Measurements from ENCODE around the gene DRD1.

DRD1 gene

DNA sequence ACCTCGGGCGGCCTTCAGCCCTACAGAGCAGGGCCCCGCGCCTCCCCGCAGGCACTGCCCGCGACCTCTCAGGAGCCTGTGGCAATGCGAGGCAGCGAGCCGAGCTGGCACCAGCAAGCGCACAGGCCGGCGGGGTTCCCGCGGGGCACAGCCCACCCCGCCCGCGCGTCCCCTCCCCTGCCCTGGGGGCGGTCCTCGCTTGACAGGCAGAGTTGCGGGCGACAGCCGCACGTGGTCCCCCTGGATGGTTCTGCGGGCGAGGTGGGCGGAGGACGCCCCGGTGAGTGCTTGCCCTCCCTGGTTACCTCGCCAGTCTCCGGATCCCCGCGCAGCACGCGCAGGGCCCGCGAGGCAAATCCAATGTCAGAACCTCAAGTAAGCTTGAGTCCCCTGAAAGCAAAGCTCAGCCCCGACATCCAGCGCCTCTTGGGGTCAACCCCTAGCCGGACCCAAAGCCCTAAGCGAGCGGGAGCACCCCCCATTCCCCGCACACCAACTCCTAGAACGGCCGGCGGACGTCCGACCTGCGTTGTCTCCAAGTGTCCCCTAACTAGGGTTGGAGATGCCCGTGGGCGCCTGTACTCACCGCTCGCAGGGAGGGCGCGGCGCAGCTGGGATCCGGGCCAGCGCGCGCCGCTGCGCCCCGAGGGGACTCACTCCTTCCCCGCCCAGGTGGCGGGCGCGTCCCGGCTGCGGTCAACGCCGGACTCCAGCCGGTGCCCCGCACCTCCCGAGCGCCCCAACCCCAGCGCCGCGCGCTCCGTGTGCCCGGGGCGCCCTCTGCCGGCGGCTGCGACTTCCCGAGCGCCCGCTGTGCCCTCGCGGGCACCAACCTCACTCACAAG is at the start of gene DRD1:
Gene DRD1 (minus strand): TSS at position 123 of the 845 bp plus-strand sequence. CDS start 1,083 bp downstream, outside the sequence.
- Mint-ChIP-seq H3K27ac (no peak within 1 kb of the TSS), H3K9me3 (no peaks in the 10 kb centered on the region), H3K4me3 (peak within 1 kb of the TSS; percentile 61), H3K27me3 (peaks cover 71% of the 10 kb centered on the region), H3K36me3 (ENCODE audit: low read depth) (no peaks in the 10 kb centered on the region), H3K4me1 (ENCODE audit: low read depth) (peaks cover 7% of the 10 kb centered on the region)
- peak; percentile 81 for DNase-seq

- H3K4me3 Mint-ChIP-seq, result no peak overlapping the region
- DNase-seq, result no peak
- H3K36me3 Mint-ChIP-seq (ENCODE audit: low read depth), result peaks cover 89% of the 10 kb centered on the region
- peak overlapping the region; percentile 88 for H3K27ac Mint-ChIP-seq
- no peaks in the 10 kb centered on the region for H3K9me3 Mint-ChIP-seq
- no peaks in the 10 kb centered on the region for H3K27me3 Mint-ChIP-seq
- peaks cover 62% of the 10 kb centered on the region for H3K4me1 Mint-ChIP-seq (ENCODE audit: low read depth)
These were observed 49.7 kb upstream of the DRD1 start for GRCh38 chr5:175493726-175494125.

GRCh38 chr5:175493260-175493659 is 49.3 kb upstream of the DRD1 start:
- Mint-ChIP-seq H3K36me3 (ENCODE audit: low read depth) (peaks cover 89% of the 10 kb centered on the region), H3K9me3 (no peaks in the 10 kb centered on the region), H3K4me1 (ENCODE audit: low read depth) (peaks cover 64% of the 10 kb centered on the region), H3K27ac (peak overlapping the region; percentile 88), H3K27me3 (no peaks in the 10 kb centered on the region), H3K4me3 (no peak overlapping the region)
- no peak for DNase-seq

GRCh38 chr5:175491223-175491622 is 47.2 kb upstream of the DRD1 start:
- no peak for DNase-seq
- H3K4me1 Mint-ChIP-seq (ENCODE audit: low read depth), result peaks cover 67% of the 10 kb centered on the region
- no peaks in the 10 kb centered on the region for H3K27me3 Mint-ChIP-seq
- H3K4me3 Mint-ChIP-seq, result no peak overlapping the region
- no peak overlapping the region for H3K27ac Mint-ChIP-seq
- no peaks in the 10 kb centered on the region for H3K9me3 Mint-ChIP-seq
- peaks cover 90% of the 10 kb centered on the region for H3K36me3 Mint-ChIP-seq (ENCODE audit: low read depth)

- Mint-ChIP-seq H3K4me1 (ENCODE audit: low read depth) (peaks cover 75% of the 10 kb centered on the region), H3K36me3 (ENCODE audit: low read depth) (peaks cover 93% of the 10 kb centered on the region), H3K27ac (peak overlapping the region; percentile 85), H3K27me3 (no peaks in the 10 kb centered on the region), H3K4me3 (no peak overlapping the region), H3K9me3 (no peaks in the 10 kb centered on the region)
- DNase-seq, result no peak
These were observed 45.9 kb upstream of the DRD1 start for GRCh38 chr5:175489693-175490443.

GRCh38 chr5:175487514-175488222 is 43.7 kb upstream of the DRD1 start:
- Mint-ChIP-seq H3K4me3 (no peak overlapping the region), H3K27me3 (no peaks in the 10 kb centered on the region), H3K9me3 (no peaks in the 10 kb centered on the region), H3K27ac (peak overlapping the region; percentile 74), H3K4me1 (ENCODE audit: low read depth) (peaks cover 80% of the 10 kb centered on the region), H3K36me3 (ENCODE audit: low read depth) (peaks cover 93% of the 10 kb centered on the region)
- DNase-seq, result no peak

- Mint-ChIP-seq H3K36me3 (ENCODE audit: low read depth) (peaks cover 99% of the 10 kb centered on the region), H3K4me1 (ENCODE audit: low read depth) (peaks cover 93% of the 10 kb centered on the region), H3K27me3 (no peaks in the 10 kb centered on the region), H3K9me3 (no peaks in the 10 kb centered on the region), H3K4me3 (peak overlapping the region; percentile 21), H3K27ac (peak overlapping the region; percentile 83)
- DNase-seq, result no peak
These were observed 41.6 kb upstream of the DRD1 start for GRCh38 chr5:175485631-175486030.

DNA sequence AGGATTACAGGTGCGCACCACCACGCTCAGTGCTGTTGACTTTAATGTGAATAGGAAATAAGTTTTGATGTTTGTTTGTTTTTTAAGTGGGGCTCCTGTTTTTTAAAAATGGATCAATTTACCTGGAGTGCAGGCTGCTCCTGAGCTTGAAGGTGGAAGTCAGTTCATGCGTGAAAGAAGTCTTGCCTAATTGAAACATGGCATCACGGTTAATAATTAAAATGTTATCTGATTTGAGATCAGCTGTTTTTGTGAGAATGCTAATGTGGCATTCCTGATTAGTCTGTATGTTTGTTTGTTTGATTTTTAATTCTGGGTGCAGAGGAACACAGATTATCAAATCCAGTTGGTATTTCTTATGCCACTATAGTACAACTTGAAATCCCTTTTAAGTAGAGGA is 40.8 kb upstream of the DRD1 start:
- Mint-ChIP-seq H3K4me1 (ENCODE audit: low read depth) (peaks cover 90% of the 10 kb centered on the region), H3K36me3 (ENCODE audit: low read depth) (peaks cover 99% of the 10 kb centered on the region), H3K4me3 (no peak overlapping the region), H3K9me3 (no peaks in the 10 kb centered on the region), H3K27me3 (no peaks in the 10 kb centered on the region), H3K27ac (peak overlapping the region; percentile 83)
- DNase-seq, result no peak

DNA sequence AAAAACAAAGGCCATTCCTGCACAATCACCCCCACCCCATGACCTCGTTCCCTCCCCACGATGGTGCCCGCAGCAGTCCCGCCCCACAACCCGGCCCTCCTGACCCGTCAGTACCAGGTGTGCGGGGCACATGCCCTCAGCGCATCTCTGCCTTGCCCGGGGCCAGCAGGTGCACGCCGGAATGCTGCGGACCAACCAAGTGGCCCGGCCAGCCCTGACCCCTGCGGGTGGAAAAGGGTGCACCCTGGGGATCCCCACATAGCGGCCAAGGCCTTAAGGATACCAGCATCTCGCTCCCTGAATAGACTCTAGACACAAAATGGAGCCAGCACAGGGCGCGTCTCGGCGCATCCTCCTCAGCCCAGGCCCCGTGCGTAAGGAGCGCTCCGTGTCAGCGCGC is 40.3 kb upstream of the DRD1 start:
- Mint-ChIP-seq H3K4me3 (peak overlapping the region; percentile 94), H3K4me1 (ENCODE audit: low read depth) (peaks cover 85% of the 10 kb centered on the region), H3K27ac (peak overlapping the region; percentile 83), H3K36me3 (ENCODE audit: low read depth) (peaks cover 99% of the 10 kb centered on the region), H3K27me3 (no peaks in the 10 kb centered on the region), H3K9me3 (no peaks in the 10 kb centered on the region)
- no peak for DNase-seq

GRCh38 chr5:175483337-175483736 is 39.4 kb upstream of the DRD1 start:
- DNase-seq, result no peak
- H3K4me3 Mint-ChIP-seq, result peak overlapping the region; percentile 94
- peak overlapping the region; percentile 82 for H3K27ac Mint-ChIP-seq
- peaks cover 94% of the 10 kb centered on the region for H3K36me3 Mint-ChIP-seq (ENCODE audit: low read depth)
- H3K9me3 Mint-ChIP-seq, result no peaks in the 10 kb centered on the region
- H3K27me3 Mint-ChIP-seq, result no peaks in the 10 kb centered on the region
- peaks cover 75% of the 10 kb centered on the region for H3K4me1 Mint-ChIP-seq (ENCODE audit: low read depth)

DNA sequence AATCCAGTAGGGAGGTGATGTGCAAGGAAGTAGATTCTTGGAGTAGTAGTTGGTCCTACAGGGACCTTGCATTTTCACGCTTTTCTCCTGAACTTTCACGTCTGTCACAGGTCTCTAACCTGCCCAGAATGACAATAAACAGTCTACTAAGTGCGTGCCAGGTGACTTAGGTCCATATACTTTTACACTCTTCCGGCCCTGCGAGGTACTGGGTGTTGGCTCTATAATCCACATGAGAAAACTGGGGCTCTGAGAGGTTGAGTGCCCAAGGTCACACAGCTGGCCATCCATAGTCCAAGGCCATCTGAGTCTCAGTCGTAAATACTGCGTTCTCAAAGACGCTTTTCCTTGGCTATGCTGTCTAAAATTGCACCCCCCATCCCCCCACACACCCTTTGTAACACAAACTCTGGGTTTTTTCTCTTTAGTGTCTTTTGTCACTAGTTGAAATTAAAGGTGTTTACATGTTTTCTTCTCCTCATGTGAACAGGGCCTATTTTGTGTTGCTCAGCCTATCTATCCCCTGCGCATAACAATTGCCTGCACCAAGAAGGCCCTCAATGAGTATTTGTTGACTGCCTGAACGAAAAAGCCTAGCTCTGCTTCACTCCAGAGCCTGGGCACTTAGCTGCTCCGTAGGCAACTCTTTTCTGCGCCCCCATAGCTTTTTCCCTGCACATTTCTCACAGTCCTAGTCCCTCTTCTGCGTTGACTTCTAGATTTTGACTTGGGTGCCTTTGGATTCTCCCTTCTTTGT is 35.3 kb upstream of the DRD1 start:
- Mint-ChIP-seq H3K9me3 (no peaks in the 10 kb centered on the region), H3K36me3 (ENCODE audit: low read depth) (peaks cover 55% of the 10 kb centered on the region), H3K4me1 (ENCODE audit: low read depth) (peaks cover 58% of the 10 kb centered on the region), H3K27me3 (no peaks in the 10 kb centered on the region), H3K4me3 (peak overlapping the region; percentile 94), H3K27ac (peak overlapping the region; percentile 96)
- no peak for DNase-seq

- peak; percentile 92 for DNase-seq
- Mint-ChIP-seq H3K36me3 (ENCODE audit: low read depth) (peaks cover 48% of the 10 kb centered on the region), H3K9me3 (no peaks in the 10 kb centered on the region), H3K27me3 (no peaks in the 10 kb centered on the region), H3K27ac (peak within 1 kb of the TSS; percentile 96), H3K4me1 (ENCODE audit: low read depth) (peaks cover 50% of the 10 kb centered on the region), H3K4me3 (peak within 1 kb of the TSS; percentile 94)
These were observed 34.6 kb upstream of the DRD1 start, which contains the start of gene SFXN1 for GRCh38 chr5:175478384-175479124. Gene SFXN1, plus strand, starts transcription at chr5:175478560. Its CDS starts 13,544 bp downstream, at chr5:175492104.

- no peak for DNase-seq
- Mint-ChIP-seq H3K36me3 (ENCODE audit: low read depth) (peaks cover 42% of the 10 kb centered on the region), H3K9me3 (no peaks in the 10 kb centered on the region), H3K4me1 (ENCODE audit: low read depth) (peaks cover 45% of the 10 kb centered on the region), H3K27me3 (no peaks in the 10 kb centered on the region), H3K27ac (peak overlapping the region; percentile 78), H3K4me3 (peak overlapping the region; percentile 77)
These were observed 34.0 kb upstream of the DRD1 start for GRCh38 chr5:175478008-175478383.
